Pancreas (tissue), 10 donors: ENCODE data around the gene FASTK. TPM values are rescaled to one million over a fixed set of nuclear protein-coding genes. Genes with fewer than 3 reads are reported as not detected.

Source experiments
- ATAC-seq, 4 donors: fragments of 200-7000 bp; cut with Tn5 transposase; one replicate each; pipeline versions ENCODE4 v1.8.0 to v1.9.1; 2020; ENCODE audit warnings: mild to moderate bottlenecking in 4 of 4, moderate library complexity in 4 of 4
- DNase-seq, 6 donors: peaks; one replicate each; pipeline ENCODE4 v3.0.0-alpha.2; 2020
- FAIRE-seq: peaks from 2 replicates; lab custom pipeline; 2012; peaks lifted over from hg19 to GRCh38; lab: Jason Lieb, UNC
- H3K27ac ChIP-seq, 4 donors: fragments of 200-600 bp; sonication (generic); 1 replicate in 3 of 4; 2 replicates in 1 of 4; pipeline versions ENCODE4 v1.5.0 to v1.8.0; 2020
- H3K27me3 ChIP-seq, 4 donors: fragments of 200-600 bp; one replicate each; pipeline ENCODE4 v1.8.0; 2021
- H3K36me3 ChIP-seq, 3 donors: fragments of 200-600 bp; sonication (generic) in 1 of 3; one replicate each; pipeline versions ENCODE4 v1.5.0 to v1.8.0; 2020 to 2021
- H3K4me1 ChIP-seq, 3 donors: fragments of 200-600 bp; one replicate each; pipeline ENCODE4 v1.8.0; 2021
- H3K4me3 ChIP-seq, 4 donors: fragments of 200-600 bp; sonication (generic) in 2 of 4; one replicate each; pipeline versions ENCODE4 v1.5.0 to v1.8.0; 2020 to 2021
- H3K9me3 ChIP-seq, 4 donors: fragments of 200-600 bp; one replicate each; pipeline ENCODE4 v1.8.0; 2021
- CTCF ChIP-seq, 4 donors: fragments of 200-600 bp; sonication (generic) in 3 of 4; IDR thresholded peaks; one replicate each; pipeline versions ENCODE4 v1.5.0 to v1.8.0; 2021; ENCODE audit warnings: antibody characterized with exemption in 4 of 4
- WGBS, 2 donors: extraction: QIAGEN DNeasy Blood & Tissue Kit; methylation state at CpG; one replicate each; pipeline ENCODE4 v1.1.7; 2013; 5-methylcytosine and 5-hydroxymethylcytosine counted together
- intact Hi-C, 3 donors: fragments of 100-400 bp; cut with DNase I; formaldehyde crosslinking; loops; one replicate each; pipeline versions ENCODE4 v1.11.1 to v1.14.2; 2022
- polyA plus RNA-seq, 2 donors: library from polyadenylated mRNA; stranded (reverse); fragments of 200-250 nt; gene quantifications; one replicate each; pipeline ENCODE4 v1.2.3, GENCODE V29; 2013
- total RNA-seq, 6 donors: library from RNA; stranded (reverse); fragmentation: NEBNext Ultra II Directional in 4 of 6; extraction: Animal tissue kit (Norgen Biotek cat#: 25700) in 4 of 6; gene quantifications; one replicate each; pipeline versions ENCODE4 v1.2.1 to v1.2.4, GENCODE V29; 2021 to 2023
- donor health status: healthy with polysubstance abuse.
- donor health status: DM: no; HTN: no; CAD: no; lungs with moderate emphysema.
- donor health status: DM: no; HTN: no; CAD: no.
- donor health status: control.
- donor health status: control.
- donor health status: Bipolar disorder and iron deficiency.
- donor health status: DM: yes; HTN: yes; CAD: no.
- donor health status: DM: no; HTN: no; CAD: no.
- donor health status: DM: no; HTN: no; CAD: no.
- donor health status: DM: yes; HTN: yes; CAD: no.

The FASTK gene
- total and polyA plus RNA-seq, 8 donors: 23.5 to 265 (median 40.0) TPM

GRCh38 chr7:151035902-151036301 is 44.7 kb downstream of the FASTK start:
- DNase-seq: peak in 1 of 6 donors; percentile 60
- Histone ChIP-seq H3K9me3 (no peaks in the 10 kb centered on the region), H3K4me1 (peaks cover 0 to 7% (median 0%) of the 10 kb centered on the region in 3 donors), H3K27ac (no peak overlapping the region), H3K36me3 (peaks cover 0 to 16% (median 0%) of the 10 kb centered on the region in 3 donors), H3K4me3 (no peak overlapping the region), H3K27me3 (no peaks in the 10 kb centered on the region)
- intact Hi-C loops: no loop called here
- FAIRE-seq: no peak
- WGBS, 2 donors: 94 to 95% methylated on average over 17 of the region's 17 CpGs
- ATAC-seq: no peak
- TF ChIP-seq CTCF (IDR thresholded peaks at IDR 0.05): no peak

GRCh38 chr7:151035026-151035717 is 45.4 kb downstream of the FASTK start:
- H3K36me3 ChIP-seq: peaks cover 0 to 16% (median 0%) of the 10 kb centered on the region in 3 donors
- H3K9me3 ChIP-seq: no peaks in the 10 kb centered on the region
- TF ChIP-seq CTCF (IDR thresholded peaks at IDR 0.05): no peak
- no peak overlapping the region for H3K4me3 ChIP-seq
- ATAC-seq (no peak), DNase-seq (peak in 1 of 6 donors; percentile 49), FAIRE-seq (no peak)
- intact Hi-C loops: no loop called here
- H3K4me1 ChIP-seq: peaks cover 0 to 7% (median 0%) of the 10 kb centered on the region in 3 donors
- H3K27ac ChIP-seq: no peak overlapping the region
- WGBS, 2 donors: 88 to 89% methylated on average over 21 of the region's 21 CpGs
- H3K27me3 ChIP-seq: no peaks in the 10 kb centered on the region

GRCh38 chr7:151034312-151035025 is 46.1 kb downstream of the FASTK start:
- no peak overlapping the region for H3K27ac ChIP-seq
- intact Hi-C loops: loop anchor here in 1 of 3 donors (5.0 kb wide), 1 partner anchor 78 kb away; no protein-coding TSS in a partner anchor
- no peak for TF ChIP-seq CTCF (IDR thresholded peaks at IDR 0.05)
- DNase-seq: peak in 1 of 6 donors; percentile 44
- ATAC-seq: no peak
- no peak for FAIRE-seq
- H3K36me3 ChIP-seq: peaks cover 0 to 16% (median 0%) of the 10 kb centered on the region in 3 donors
- H3K9me3 ChIP-seq: no peaks in the 10 kb centered on the region
- WGBS, 2 donors: 91 to 93% methylated on average over 21 of the region's 21 CpGs
- H3K27me3 ChIP-seq: no peaks in the 10 kb centered on the region
- peaks cover 0 to 6% (median 0%) of the 10 kb centered on the region in 3 donors for H3K4me1 ChIP-seq
- H3K4me3 ChIP-seq: no peak overlapping the region

GRCh38 chr7:151033864-151034249 is 46.8 kb downstream of the FASTK start:
- Histone ChIP-seq H3K27ac (no peak overlapping the region), H3K27me3 (no peaks in the 10 kb centered on the region), H3K9me3 (no peaks in the 10 kb centered on the region), H3K4me3 (no peak overlapping the region), H3K4me1 (peaks cover 0 to 3% (median 0%) of the 10 kb centered on the region in 3 donors), H3K36me3 (peaks cover 0 to 16% (median 0%) of the 10 kb centered on the region in 3 donors)
- intact Hi-C loops: loop anchor here in 1 of 3 donors (5.0 kb wide), 1 partner anchor 78 kb away; no protein-coding TSS in a partner anchor
- 79 to 88% methylated on average over 5 of the region's 5 CpGs for WGBS, 2 donors
- FAIRE-seq (no peak), DNase-seq (peak in 1 of 6 donors; percentile 59), ATAC-seq (no peak)
- no peak for TF ChIP-seq CTCF (IDR thresholded peaks at IDR 0.05)
